ENCODE results near the gene ISYNA1.
A peak's percentile ranks its signal among the peaks of the same experiment; 100 is the strongest.

The ISYNA1 gene

DNA sequence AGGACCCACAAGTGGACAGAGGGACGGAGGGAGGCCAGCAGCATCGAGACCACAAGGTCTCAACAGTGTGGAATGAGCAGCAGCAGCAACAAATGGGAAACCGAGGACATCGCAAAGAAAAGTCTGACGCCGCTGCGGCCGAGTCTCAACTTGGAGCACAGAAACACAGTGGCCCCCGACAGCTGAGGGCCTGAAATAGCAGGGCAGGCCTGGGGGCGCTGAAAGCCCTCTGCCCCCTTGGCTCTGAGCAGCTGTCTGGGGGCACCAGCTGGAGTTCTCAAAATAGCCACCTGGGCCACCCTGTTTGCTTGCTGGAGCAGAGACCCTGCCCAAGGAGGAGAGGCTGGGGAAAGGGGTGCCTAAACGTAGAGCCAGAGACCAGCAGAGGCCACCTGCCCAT is 5.9 kb upstream of the ISYNA1 start:
- TF ChIP-seq, protein P1, sequence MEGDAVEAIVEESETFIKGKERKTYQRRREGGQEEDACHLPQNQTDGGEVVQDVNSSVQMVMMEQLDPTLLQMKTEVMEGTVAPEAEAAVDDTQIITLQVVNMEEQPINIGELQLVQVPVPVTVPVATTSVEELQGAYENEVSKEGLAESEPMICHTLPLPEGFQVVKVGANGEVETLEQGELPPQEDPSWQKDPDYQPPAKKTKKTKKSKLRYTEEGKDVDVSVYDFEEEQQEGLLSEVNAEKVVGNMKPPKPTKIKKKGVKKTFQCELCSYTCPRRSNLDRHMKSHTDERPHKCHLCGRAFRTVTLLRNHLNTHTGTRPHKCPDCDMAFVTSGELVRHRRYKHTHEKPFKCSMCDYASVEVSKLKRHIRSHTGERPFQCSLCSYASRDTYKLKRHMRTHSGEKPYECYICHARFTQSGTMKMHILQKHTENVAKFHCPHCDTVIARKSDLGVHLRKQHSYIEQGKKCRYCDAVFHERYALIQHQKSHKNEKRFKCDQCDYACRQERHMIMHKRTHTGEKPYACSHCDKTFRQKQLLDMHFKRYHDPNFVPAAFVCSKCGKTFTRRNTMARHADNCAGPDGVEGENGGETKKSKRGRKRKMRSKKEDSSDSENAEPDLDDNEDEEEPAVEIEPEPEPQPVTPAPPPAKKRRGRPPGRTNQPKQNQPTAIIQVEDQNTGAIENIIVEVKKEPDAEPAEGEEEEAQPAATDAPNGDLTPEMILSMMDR (IDR thresholded peaks at IDR 0.05; ENCODE audit: low read depth, low read length, missing control alignments), result no peak
- no peak overlapping the region for H3K4me3 ChIP-seq (replicated peaks; ENCODE audit: low read depth, low read length)
- DNase-seq (ENCODE audit: extremely low read depth, low read depth), result no peak

DNA sequence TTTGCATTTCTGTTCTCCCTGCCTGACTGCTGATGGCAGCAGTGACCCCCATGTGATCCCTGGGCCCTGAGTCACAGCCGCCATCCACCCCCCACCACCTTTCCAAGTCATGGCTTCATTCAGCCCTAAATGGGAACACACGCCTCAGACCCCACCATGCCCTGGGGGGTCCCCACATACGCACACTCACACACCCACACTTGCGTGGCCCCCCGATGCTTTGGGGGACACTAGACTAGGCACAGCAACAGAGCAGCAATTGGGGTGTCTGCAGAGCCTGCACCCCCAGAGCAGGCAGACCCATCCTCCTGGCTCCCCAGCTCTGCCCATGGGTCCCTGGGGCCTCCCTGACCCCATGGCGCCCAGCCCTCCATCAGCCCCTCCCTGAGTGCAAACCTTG is 5.5 kb upstream of the ISYNA1 start:
- TF ChIP-seq, protein P1 (IDR thresholded peaks at IDR 0.05; ENCODE audit: low read depth, low read length, missing control alignments), result no peak
- DNase-seq (ENCODE audit: extremely low read depth, low read depth), result no peak
- no peak overlapping the region for H3K4me3 ChIP-seq (replicated peaks; ENCODE audit: low read depth, low read length)

DNA sequence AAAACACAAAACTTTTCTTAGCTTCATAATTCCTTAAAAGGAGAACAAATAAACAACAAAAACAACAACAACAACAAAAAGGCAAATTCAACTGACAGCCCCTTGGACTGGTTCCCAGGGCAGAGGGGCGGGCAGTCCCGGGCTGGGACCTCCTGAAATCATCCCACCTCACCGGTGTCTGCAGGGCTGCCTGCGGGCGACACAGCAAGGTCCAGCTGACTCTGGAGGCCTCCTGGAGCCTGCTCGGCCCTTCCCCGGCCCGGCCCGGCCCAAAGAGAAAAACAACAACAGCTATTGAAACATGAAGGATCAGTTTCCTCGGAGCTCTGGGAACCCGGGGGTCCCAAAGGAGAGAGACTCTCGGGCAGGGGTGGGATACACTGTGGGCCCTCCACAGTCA is 5.0 kb upstream of the ISYNA1 start:
- no peak for DNase-seq (ENCODE audit: extremely low read depth, low read depth)
- no peak overlapping the region for H3K4me3 ChIP-seq (replicated peaks; ENCODE audit: low read depth, low read length)
- TF ChIP-seq, protein P1 (IDR thresholded peaks at IDR 0.05; ENCODE audit: low read depth, low read length, missing control alignments), result no peak

DNA sequence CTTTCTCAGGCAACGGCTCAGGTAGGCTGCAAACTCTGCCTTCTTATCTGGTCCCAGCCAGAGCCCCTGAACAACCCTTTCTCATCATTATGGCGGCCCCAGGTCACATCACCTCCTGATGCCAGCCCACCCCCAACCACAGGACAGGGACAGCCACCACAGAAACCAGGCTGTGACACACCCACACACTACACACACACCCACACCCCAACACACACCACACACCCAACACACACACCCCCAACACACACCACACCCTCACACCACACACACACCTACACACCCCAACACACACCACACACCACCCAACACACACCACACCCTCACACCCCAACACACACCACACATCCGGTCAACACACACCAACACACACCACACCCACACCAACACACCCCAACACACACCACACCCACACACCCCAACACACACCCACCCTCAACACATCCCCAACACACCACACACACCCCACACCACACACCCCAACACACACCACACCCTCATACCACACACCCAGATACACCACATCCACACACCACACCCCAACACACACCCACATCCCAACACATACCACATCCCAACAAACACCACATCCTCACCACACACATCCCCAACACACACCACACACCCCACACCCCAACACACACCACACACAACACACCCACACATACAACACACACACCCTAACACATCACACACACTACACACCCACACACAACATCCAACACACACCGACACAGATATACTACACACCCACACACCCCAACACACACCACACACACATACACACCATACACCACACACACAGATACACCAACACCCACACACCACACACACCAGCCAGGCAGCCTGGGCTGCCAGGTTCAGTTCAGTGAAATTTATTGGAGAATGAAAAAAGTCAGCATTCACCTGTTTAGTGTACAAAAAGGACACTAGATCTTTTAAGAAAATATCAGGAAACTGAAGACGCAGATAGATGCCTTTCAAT is 4.2 kb upstream of the ISYNA1 start:
- no peak for DNase-seq (ENCODE audit: extremely low read depth, low read depth)
- no peak overlapping the region for H3K4me3 ChIP-seq (replicated peaks; ENCODE audit: low read depth, low read length)
- TF ChIP-seq, protein P1 (IDR thresholded peaks at IDR 0.05; ENCODE audit: low read depth, low read length, missing control alignments), result no peak

DNA sequence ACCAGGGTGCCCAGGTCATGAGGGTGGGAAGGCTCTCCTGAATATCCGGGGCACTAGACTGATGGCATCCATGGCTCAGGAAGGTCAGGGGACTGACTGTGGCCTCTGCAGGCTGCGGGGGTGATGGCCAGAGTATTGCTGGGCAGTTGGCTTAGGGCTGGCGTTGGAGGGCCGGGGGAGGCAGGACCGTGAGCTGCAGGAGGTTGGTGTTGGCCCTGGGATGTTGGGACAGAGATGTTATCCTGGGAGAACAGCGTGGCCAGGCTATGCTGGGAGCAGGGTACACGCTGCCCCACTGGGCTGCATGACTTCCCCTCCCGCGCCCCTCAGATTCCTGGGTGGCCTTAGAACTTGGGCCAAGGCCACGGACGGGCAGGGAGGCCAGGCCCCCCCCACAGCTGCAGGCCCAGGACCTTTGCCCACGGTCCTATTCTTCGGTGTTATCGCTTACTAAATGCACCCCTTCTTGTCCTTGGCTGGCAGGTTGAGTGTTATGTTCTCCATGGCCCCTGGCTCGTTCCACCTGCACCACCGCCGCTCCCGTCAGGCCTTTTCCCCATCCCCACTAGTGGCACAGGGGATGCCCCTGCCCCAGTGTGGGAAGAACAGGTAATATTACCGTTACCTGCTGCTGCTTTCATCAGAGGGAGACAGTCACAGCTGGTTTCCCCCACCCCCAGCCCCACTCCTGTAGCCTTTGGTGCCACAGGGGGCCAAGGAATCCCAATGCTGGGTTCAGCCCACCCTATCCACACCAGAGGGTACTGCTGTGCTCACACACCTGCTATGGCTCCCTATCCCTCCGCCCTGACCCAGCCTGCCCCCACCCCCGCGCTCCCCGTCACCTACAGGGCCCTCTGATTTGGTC is 3.2 kb upstream of the ISYNA1 start:
- DNase-seq (ENCODE audit: extremely low read depth, low read depth), result no peak
- no peak overlapping the region for H3K4me3 ChIP-seq (replicated peaks; ENCODE audit: low read depth, low read length)
- TF ChIP-seq, protein P1 (IDR thresholded peaks at IDR 0.05; ENCODE audit: low read depth, low read length, missing control alignments), result no peak

DNA sequence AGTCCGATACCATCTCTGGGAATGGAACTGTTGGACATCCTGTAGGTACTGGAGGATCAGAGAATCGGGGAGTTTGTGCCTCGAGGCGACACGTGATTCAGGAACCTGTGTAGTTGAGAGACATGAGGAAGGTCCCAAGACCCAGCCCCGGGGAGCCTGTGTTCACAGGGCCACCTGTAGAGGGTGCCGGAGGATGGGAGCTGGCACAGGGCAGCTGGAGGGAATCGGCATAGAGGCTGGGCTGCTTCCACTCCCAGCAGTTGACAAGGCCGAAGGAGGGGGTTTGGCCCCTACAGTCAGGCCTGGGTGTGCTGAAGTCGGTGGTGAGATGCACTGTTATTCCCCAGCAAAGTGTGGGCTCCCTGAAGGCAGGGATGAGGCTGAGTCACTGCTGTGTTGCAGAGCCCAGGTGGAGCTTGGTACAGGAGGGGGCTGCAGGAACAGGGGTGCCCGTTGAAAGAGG is 2.5 kb upstream of the ISYNA1 start:
- no peak for DNase-seq (ENCODE audit: extremely low read depth, low read depth)
- no peak overlapping the region for H3K4me3 ChIP-seq (replicated peaks; ENCODE audit: low read depth, low read length)
- TF ChIP-seq, protein P1 (IDR thresholded peaks at IDR 0.05; ENCODE audit: low read depth, low read length, missing control alignments), result peak; percentile 24

Data from HFF-Myc (cell line).